Lower leg skin (tissue), 3 donors: ENCODE results near the gene E2F2.

Experiments
- POLR2A ChIP-seq, 2 donors: fragments of 450-650 bp; IDR thresholded peaks; one replicate each; pipeline ENCODE4 v1.6.1; 2016 to 2017; ENCODE audit warnings: antibody characterized with exemption in 2 of 2, mild to moderate bottlenecking in 1 of 2, moderate library complexity in 1 of 2
- TF ChIP-seq, protein P1 (sequence below), 3 donors: fragments of 450-650 bp; IDR thresholded peaks; one replicate each; pipeline ENCODE4 v1.5.1; 2016; ENCODE audit warnings: antibody characterized with exemption in 3 of 3, mild to moderate bottlenecking in 3 of 3, moderate library complexity in 2 of 3

DNA sequence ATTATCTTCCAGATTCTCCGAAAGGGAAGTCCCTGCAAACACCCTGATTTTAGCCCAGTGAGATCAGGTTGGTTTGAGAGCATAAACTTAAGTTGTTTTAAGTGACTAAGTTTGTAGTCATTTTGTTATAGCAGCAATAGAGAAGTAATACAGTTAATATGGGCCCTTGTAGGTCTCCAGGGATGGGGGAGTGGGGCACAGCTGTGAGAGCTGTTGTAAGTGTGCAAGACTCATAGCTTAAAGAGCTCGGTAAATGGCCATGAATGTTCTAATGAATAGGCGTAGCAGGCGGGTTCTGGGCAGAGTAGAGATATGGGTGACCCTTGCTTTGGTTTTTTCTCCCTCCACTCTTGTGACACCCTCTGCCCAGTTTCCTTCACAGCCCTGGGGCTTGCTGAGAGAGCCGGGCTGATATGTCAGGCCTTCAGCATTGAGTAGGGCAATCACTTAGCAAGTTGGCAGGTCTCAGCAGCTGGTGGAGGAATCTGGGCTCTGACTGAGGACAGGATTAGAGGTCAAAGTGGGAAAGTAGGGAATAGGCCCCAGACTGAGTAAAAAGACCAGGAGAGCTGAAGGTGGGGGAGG is 44.3 kb upstream of the E2F2 start:
- TF ChIP-seq, protein P1, sequence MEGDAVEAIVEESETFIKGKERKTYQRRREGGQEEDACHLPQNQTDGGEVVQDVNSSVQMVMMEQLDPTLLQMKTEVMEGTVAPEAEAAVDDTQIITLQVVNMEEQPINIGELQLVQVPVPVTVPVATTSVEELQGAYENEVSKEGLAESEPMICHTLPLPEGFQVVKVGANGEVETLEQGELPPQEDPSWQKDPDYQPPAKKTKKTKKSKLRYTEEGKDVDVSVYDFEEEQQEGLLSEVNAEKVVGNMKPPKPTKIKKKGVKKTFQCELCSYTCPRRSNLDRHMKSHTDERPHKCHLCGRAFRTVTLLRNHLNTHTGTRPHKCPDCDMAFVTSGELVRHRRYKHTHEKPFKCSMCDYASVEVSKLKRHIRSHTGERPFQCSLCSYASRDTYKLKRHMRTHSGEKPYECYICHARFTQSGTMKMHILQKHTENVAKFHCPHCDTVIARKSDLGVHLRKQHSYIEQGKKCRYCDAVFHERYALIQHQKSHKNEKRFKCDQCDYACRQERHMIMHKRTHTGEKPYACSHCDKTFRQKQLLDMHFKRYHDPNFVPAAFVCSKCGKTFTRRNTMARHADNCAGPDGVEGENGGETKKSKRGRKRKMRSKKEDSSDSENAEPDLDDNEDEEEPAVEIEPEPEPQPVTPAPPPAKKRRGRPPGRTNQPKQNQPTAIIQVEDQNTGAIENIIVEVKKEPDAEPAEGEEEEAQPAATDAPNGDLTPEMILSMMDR (IDR thresholded peaks at IDR 0.05), result no peak
- no peak for TF ChIP-seq POLR2A (IDR thresholded peaks at IDR 0.05)
